HG03108 (cell line): ENCODE results near the gene C9orf50.
"Not testable (repeated sequence)": the region's sequence is repeated elsewhere in the genome, so short reads cannot be mapped to it uniquely, and the experiment has no call there.

ENCODE experiments used
- ATAC-seq: cut with Tn5 transposase; IDR thresholded peaks from one replicate; pipeline ENCODE4 v1.9.1; 2021; ENCODE audit warnings: moderate library complexity; ENCODE audit not compliant: unreplicated experiment

The C9orf50 gene

GRCh38 chr9:129595903-129596540, 24.9 kb downstream of the C9orf50 start:
- ATAC-seq = no peak

GRCh38 chr9:129595311-129595741, 25.6 kb downstream of the C9orf50 start:
- no peak for ATAC-seq

GRCh38 chr9:129594632-129595031, 26.3 kb downstream of the C9orf50 start:
- no peak for ATAC-seq

- not testable (repeated sequence) for ATAC-seq
Measured at GRCh38 chr9:129592790-129593189, 28.1 kb downstream of the C9orf50 start.

GRCh38 chr9:129591916-129592315, 29.0 kb downstream of the C9orf50 start:
- ATAC-seq = no peak

GRCh38 chr9:129590466-129590865, 30.4 kb downstream of the C9orf50 start:
- no peak for ATAC-seq

GRCh38 chr9:129587487-129588262, 33.2 kb downstream of the C9orf50 start:
- no peak for ATAC-seq

- no peak for ATAC-seq
Measured at GRCh38 chr9:129586685-129587084, 34.2 kb downstream of the C9orf50 start.

GRCh38 chr9:129586245-129586644, 34.7 kb downstream of the C9orf50 start:
- no peak for ATAC-seq

- ATAC-seq = no peak
Measured at GRCh38 chr9:129585352-129585751, 35.5 kb downstream of the C9orf50 start.

- ATAC-seq = no peak
Measured at GRCh38 chr9:129584136-129584535, 36.8 kb downstream of the C9orf50 start.

- ATAC-seq = no peak
Measured at GRCh38 chr9:129583308-129584038, 37.4 kb downstream of the C9orf50 start.

GRCh38 chr9:129582855-129583254, 38.0 kb downstream of the C9orf50 start:
- ATAC-seq = no peak

- no peak for ATAC-seq
Measured at GRCh38 chr9:129581505-129582189, 39.3 kb downstream of the C9orf50 start.

GRCh38 chr9:129580211-129580915, 40.5 kb downstream of the C9orf50 start:
- no peak for ATAC-seq

- no peak for ATAC-seq
Measured at GRCh38 chr9:129579294-129579693, 41.6 kb downstream of the C9orf50 start.

GRCh38 chr9:129576546-129577543, 44.1 kb downstream of the C9orf50 start:
- no peak for ATAC-seq

GRCh38 chr9:129575818-129576217, 45.1 kb downstream of the C9orf50 start:
- no peak for ATAC-seq

GRCh38 chr9:129574911-129575585, 45.9 kb downstream of the C9orf50 start:
- no peak for ATAC-seq
